HEK293 (cell line): Measurements from ENCODE around the gene ANTKMT.

ENCODE experiments used
- CTCF ChIA-PET: fragments of 350-600 bp; formaldehyde crosslinking; extraction: SDS; loops from one replicate; lab custom pipeline; 2021; ENCODE audit warnings: antibody characterized with exemption; lab: Yijun Ruan, JAX
- POLR2A ChIA-PET: fragments of 300-600 bp; formaldehyde crosslinking; extraction: SDS; loops from one replicate; lab custom pipeline; 2020; ENCODE audit warnings: antibody characterized with exemption, inconsistent platforms; lab: Yijun Ruan, JAX
- H3K27ac ChIP-seq: fragments of 200-500 bp; sonication (Bioruptor generic); 2 replicates; pipeline ENCODE4 v1.5.1; 2014; ENCODE audit warnings: low read depth, low read length, control low read depth, inconsistent platforms; ENCODE audit errors: extremely low read depth
- H3K36me3 ChIP-seq, 2 experiments: fragments of 200-500 bp in 1 of 2; sonication (Bioruptor generic) in 1 of 2; 1 replicate in 1 of 2; 2 replicates in 1 of 2; pipeline ENCODE4 v1.5.1; 2014 to 2017; ENCODE audit warnings: inconsistent platforms in 2 of 2, low read length in 2 of 2; ENCODE audit not compliant: control insufficient read depth in 2 of 2, insufficient read depth in 1 of 2
- H3K4me1 ChIP-seq: fragments of 200-500 bp; sonication (Bioruptor generic); 2 replicates; pipeline ENCODE4 v1.5.1; 2014; ENCODE audit warnings: mild to moderate bottlenecking, low read length, inconsistent platforms; ENCODE audit not compliant: control insufficient read depth, insufficient read depth
- H3K4me3 ChIP-seq: 2 replicates; pipeline ENCODE4 v1.5.1; 2011; ENCODE audit warnings: low read depth, mild to moderate bottlenecking, control low read depth, low read length, moderate library complexity
- H3K9me3 ChIP-seq: fragments of 200-500 bp; sonication (Bioruptor generic); 2 replicates; pipeline ENCODE4 v1.5.1; 2014; ENCODE audit warnings: low read depth, low read length, inconsistent platforms; ENCODE audit not compliant: control insufficient read depth, insufficient read depth
- BCL11B ChIP-seq: fragments of 450-650 bp; formaldehyde crosslinking; IDR thresholded peaks from 2 replicates; pipeline ENCODE4 v1.5.1; 2016; ENCODE audit warnings: low read depth, missing biosample characterization, missing genetic modification characterization
- GFI1B ChIP-seq: fragments of 450-650 bp; formaldehyde crosslinking; IDR thresholded peaks from 2 replicates; pipeline ENCODE4 v1.5.1; 2016; ENCODE audit warnings: missing biosample characterization, missing genetic modification characterization
- HIC1 ChIP-seq: fragments of 450-650 bp; formaldehyde crosslinking; IDR thresholded peaks from 2 replicates; pipeline ENCODE4 v1.5.1; 2016; ENCODE audit warnings: missing biosample characterization, missing genetic modification characterization
- PATZ1 ChIP-seq: fragments of 450-650 bp; formaldehyde crosslinking; IDR thresholded peaks from 2 replicates; pipeline ENCODE4 v1.5.1; 2016; ENCODE audit warnings: missing biosample characterization, missing genetic modification characterization
- SP7 ChIP-seq: fragments of 450-650 bp; formaldehyde crosslinking; IDR thresholded peaks from 2 replicates; pipeline ENCODE4 v1.5.1; 2016; ENCODE audit warnings: missing biosample characterization, missing genetic modification characterization
- ZBTB10 ChIP-seq: fragments of 450-650 bp; formaldehyde crosslinking; IDR thresholded peaks from 2 replicates; pipeline ENCODE4 v1.5.1; 2016; ENCODE audit warnings: missing biosample characterization, missing genetic modification characterization
- ZBTB26 ChIP-seq: fragments of 450-650 bp; formaldehyde crosslinking; optimal IDR thresholded peaks from 2 replicates; pipeline ENCODE3; 2016; ENCODE audit warnings: missing biosample characterization, mild to moderate bottlenecking, missing genetic modification characterization
- ZBTB6 ChIP-seq: fragments of 450-650 bp; formaldehyde crosslinking; IDR thresholded peaks from 2 replicates; pipeline ENCODE4 v1.5.1; 2017; ENCODE audit warnings: missing biosample characterization, missing genetic modification characterization
- ZNF10 ChIP-seq: fragments of 450-650 bp; formaldehyde crosslinking; IDR thresholded peaks from 2 replicates; pipeline ENCODE4 v1.5.1; 2017; ENCODE audit warnings: missing biosample characterization, missing genetic modification characterization
- ZNF146 ChIP-seq: fragments of 450-650 bp; formaldehyde crosslinking; IDR thresholded peaks from 2 replicates; pipeline ENCODE4 v1.5.1; 2016; ENCODE audit warnings: missing biosample characterization, missing genetic modification characterization
- ZNF202 ChIP-seq: fragments of 450-650 bp; formaldehyde crosslinking; IDR thresholded peaks from 2 replicates; pipeline ENCODE4 v1.5.1; 2016; ENCODE audit warnings: missing biosample characterization, missing genetic modification characterization, borderline replicate concordance
- ZNF341 ChIP-seq: fragments of 450-650 bp; formaldehyde crosslinking; IDR thresholded peaks from 2 replicates; pipeline ENCODE4; 2016; ENCODE audit warnings: low read depth, missing biosample characterization, missing genetic modification characterization
- ZNF501 ChIP-seq: fragments of 450-650 bp; formaldehyde crosslinking; IDR thresholded peaks from 2 replicates; pipeline ENCODE4 v1.5.1; 2016; ENCODE audit warnings: missing biosample characterization, missing genetic modification characterization
- ZNF558 ChIP-seq: fragments of 450-650 bp; formaldehyde crosslinking; IDR thresholded peaks from 2 replicates; pipeline ENCODE4 v1.5.1; 2016; ENCODE audit warnings: missing biosample characterization, missing genetic modification characterization
- ZNF600 ChIP-seq: fragments of 450-650 bp; formaldehyde crosslinking; IDR thresholded peaks from 2 replicates; pipeline ENCODE4 v1.5.1; 2016; ENCODE audit warnings: missing biosample characterization, missing genetic modification characterization
- ZNF610 ChIP-seq: fragments of 450-650 bp; formaldehyde crosslinking; IDR thresholded peaks from 2 replicates; pipeline ENCODE4 v1.5.1; 2016; ENCODE audit warnings: missing biosample characterization, missing genetic modification characterization, borderline replicate concordance
- ZNF626 ChIP-seq: fragments of 450-650 bp; sonication (Bioruptor Pico); formaldehyde crosslinking; IDR thresholded peaks from 2 replicates; pipeline ENCODE4 v1.5.1; 2018; ENCODE audit warnings: missing biosample characterization, missing genetic modification characterization, inconsistent platforms
- ZNF645 ChIP-seq: fragments of 450-650 bp; formaldehyde crosslinking; IDR thresholded peaks from 2 replicates; pipeline ENCODE4; 2016; ENCODE audit warnings: missing biosample characterization, missing genetic modification characterization
- ZNF664 ChIP-seq: fragments of 450-650 bp; formaldehyde crosslinking; IDR thresholded peaks from 2 replicates; pipeline ENCODE4 v1.5.1; 2016; ENCODE audit warnings: missing biosample characterization, missing genetic modification characterization
- ZSCAN16 ChIP-seq: fragments of 450-650 bp; formaldehyde crosslinking; IDR thresholded peaks from 2 replicates; pipeline ENCODE4 v1.5.1; 2016; ENCODE audit warnings: missing biosample characterization, missing genetic modification characterization
- ZSCAN5A ChIP-seq: fragments of 450-650 bp; formaldehyde crosslinking; IDR thresholded peaks from 2 replicates; pipeline ENCODE4 v1.5.1; 2016; ENCODE audit warnings: missing biosample characterization, missing genetic modification characterization

The ANTKMT gene

GRCh38 chr16:680967-681745 is 39.8 kb upstream of the ANTKMT start (continued):
- TF ChIP-seq HIC1 (tag by site-specific recombination) (peak; percentile 92), SP7 (tag by site-specific recombination) (0 out of 2 replicates have a peak, but pooled peaks have one; percentile 9), ZSCAN5A (tag by site-specific recombination) (no peak), ZBTB10 (no peak), ZNF600 (peak; percentile 61; the same call in 1 of the 2 replicates), ZNF202 (tag by site-specific recombination) (no peak), ZBTB6 (tag by site-specific recombination) (peak; percentile 49), ZSCAN16 (peak; percentile 89), ZNF501 (tag by site-specific recombination) (0 out of 2 replicates have a peak, but pooled peaks have one; percentile 16), ZNF645 (peak; percentile 22; the same call in 1 of the 2 replicates), ZNF610 (tag by site-specific recombination) (peak; percentile 98), ZNF664 (tag by site-specific recombination) (no peak), ZBTB26 (tag by site-specific recombination) (peak; percentile 47)

- Histone ChIP-seq H3K36me3 (peaks cover 3 to 54% of the 10 kb centered on the region in 2 experiments; a peak in 1 of 3 replicates), H3K4me3 (peak overlapping the region; percentile 82), H3K27ac (peak overlapping the region; percentile 97), H3K4me1 (peaks cover 14% of the 10 kb centered on the region; the same call in 1 of the 2 replicates), H3K9me3 (no peaks in the 10 kb centered on the region)
- ChIA-PET POLR2A (interaction anchor here (0.6 to 5.4 kb wide), 7 partner anchors 8 to 130 kb away, joined by 3 to 57 read pairs (median 6); partner anchors contain the start of genes ANTKMT, RHOT2 and WDR24), CTCF (interaction anchor here (0.6 to 1.1 kb wide), 5 partner anchors 14 to 376 kb away, joined by 3 to 5 read pairs (median 3); no protein-coding TSS in a partner anchor)
- TF ChIP-seq ZNF10 (tag by site-specific recombination) (peak; percentile 43), ZNF626 (tag by site-specific recombination) (no peak), ZNF558 (tag by site-specific recombination) (no peak), ZSCAN16 (no peak), BCL11B (tag by site-specific recombination) (peak; percentile 93), GFI1B (tag by site-specific recombination) (no peak), ZNF341 (tag by site-specific recombination) (peak; percentile 21), ZNF146 (tag by site-specific recombination) (no peak), PATZ1 (tag by site-specific recombination) (peak; percentile 97)
Observed at GRCh38 chr16:681746-682427, 39.1 kb upstream of the ANTKMT start.
